GDM1 (cell line): Measurements from ENCODE around the gene OR10R2.
"Not testable (repeated sequence)": the region's sequence is repeated elsewhere in the genome, so short reads cannot be mapped to it uniquely, and the experiment has no call there.

Experiments used
- DNase-seq: peaks from one replicate; lab custom pipeline; 2025; lab: John Stamatoyannopoulos, UW

Gene OR10R2, protein sequence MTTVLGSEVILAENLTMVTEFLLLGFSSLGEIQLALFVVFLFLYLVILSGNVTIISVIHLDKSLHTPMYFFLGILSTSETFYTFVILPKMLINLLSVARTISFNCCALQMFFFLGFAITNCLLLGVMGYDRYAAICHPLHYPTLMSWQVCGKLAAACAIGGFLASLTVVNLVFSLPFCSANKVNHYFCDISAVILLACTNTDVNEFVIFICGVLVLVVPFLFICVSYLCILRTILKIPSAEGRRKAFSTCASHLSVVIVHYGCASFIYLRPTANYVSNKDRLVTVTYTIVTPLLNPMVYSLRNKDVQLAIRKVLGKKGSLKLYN

DNA sequence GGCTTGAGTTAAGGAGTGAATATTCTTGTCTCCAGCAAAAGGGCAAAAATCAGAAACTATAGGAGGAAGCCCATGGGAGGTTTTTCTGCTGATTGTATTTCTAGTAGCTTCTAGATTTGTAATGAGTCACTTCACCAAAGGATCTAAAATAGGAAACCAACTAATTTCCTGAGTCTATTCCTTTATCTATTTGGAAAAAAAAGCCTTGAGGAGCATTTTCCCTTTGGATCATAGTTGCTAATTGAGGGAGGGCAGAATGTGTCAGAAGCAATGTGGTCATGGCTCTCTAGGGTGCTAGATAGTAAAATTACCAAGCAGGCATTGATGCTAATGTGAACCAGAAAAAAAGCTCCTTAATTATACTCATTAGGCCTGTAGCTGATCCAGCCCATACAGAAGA, at the start of gene OR10R2:
Gene OR10R2 (plus strand): TSS at position 301 of the 400 bp plus-strand sequence. CDS start 106 bp downstream, outside the sequence.
- DNase-seq, result no peak

DNA sequence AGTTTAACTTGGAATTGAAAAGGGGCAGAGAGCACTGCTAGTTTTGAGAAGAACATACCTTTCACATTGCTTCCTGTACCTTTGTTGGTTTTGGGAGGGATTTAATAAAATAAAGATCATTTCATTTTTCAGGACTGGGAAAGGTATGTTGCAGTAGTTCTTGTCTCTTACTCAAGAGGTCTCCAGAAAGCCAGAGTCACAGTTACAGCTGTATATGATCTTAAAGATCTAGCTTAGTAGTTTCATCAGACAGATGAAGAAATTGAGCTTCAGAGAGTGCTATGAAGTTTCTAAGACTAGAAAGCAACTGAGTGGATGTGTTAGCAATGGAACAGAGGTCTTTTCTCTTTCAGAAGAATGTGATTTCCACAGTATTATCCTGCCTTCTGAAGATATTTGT, 47.0 kb upstream of the OR10R2 start:
- no peak for DNase-seq

DNA sequence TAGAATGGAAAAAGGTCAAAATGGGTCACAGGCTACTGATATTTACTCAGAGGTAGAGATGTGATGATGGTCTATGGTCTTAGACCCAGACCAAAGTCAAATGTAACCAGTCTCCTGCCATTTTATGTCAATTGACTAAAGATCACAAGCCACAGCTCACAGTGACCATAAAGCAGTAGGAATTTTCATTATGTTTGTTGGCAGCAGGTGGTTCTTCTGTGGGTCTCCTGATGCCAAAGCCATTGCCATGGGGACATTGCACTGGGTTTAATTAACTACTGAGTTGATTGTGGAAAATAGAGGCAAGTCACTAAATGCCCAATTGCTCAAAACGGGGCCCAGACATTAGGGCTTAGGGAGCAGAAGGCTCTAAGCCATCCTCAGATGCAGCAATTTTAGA, 45.9 kb upstream of the OR10R2 start, which contains the start of gene OR10K2:
Gene OR10K2 (minus strand): TSS at position 101 of the 400 bp plus-strand sequence. CDS start 5,371 bp downstream, outside the sequence.
- no peak for DNase-seq

DNA sequence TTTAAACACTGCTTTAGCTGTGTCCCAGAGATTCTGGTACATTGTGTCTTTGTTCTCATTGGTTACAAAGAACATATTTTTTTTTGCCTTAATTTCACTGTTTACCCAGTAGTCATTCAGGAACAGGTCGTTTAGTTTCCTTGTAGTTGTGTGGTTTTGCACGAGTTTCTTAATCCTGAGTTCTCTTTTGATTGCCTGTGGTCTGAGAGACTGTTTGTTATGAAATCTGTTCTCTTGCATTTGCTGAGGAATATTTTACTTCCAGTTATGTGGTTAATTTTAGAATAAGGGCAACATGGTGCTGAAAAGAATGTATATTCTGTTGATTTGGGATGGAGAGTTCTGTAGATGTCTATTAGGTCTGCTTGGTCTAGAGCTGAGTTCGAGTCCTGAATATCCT, 41.9 kb upstream of the OR10R2 start:
- not testable (repeated sequence) for DNase-seq

DNA sequence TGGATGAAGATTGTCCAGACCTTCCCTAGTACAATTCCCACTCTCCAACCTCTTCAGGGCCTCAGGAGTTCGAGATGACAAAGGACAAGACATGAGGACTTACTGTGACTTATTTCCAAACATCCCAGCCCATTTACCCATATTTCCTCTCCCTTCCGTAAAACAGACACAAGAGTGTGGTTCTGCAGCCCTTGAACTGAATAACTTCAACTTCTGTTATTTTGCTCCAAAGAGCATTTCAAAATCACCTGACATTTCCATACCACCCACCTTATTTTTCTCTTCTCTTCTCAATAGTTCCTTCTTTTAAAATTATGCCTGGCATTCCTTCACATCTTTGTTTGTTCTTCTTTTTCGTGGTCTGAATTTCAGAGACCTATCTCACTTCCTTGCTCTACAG, 37.3 kb upstream of the OR10R2 start:
- DNase-seq, result no peak

DNA sequence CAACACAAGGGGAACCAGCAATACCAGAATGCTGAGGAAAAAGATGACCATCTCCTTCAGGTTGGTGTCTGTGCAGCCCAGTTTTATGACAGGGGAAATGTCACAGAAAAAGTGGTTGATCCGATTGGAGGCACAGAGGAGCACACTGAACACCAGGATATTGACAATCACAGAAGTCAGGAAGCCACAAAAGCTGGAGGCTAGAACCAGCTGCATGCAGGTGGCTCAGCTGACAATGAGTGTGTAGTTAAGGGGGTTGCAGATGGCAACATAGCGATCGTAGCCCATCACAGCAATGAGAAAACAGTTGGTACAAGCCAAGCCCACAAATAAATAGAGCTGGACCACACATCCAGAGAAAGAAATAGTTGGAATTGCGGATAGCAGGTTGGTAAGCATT, 26.6 kb upstream of the OR10R2 start:
- DNase-seq, result no peak

DNA sequence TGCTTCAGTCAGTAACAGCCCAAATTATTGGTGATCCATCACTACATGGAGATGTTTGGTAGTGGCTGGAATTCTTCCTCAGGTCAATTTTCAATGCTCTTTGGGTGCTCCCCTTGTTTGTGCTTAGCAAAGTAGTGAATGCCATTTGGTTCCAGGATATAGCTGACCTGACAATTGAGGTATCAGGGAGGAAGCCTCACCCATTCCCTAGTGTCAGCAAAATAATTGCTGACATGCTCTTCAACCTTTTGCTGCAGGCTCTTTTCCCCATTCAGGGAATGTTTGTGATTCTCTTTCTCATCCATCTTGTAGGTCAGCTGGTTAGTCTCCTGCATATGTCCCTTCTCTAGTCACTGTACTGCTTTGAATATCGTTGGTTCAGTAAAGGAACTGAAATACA, 17.5 kb upstream of the OR10R2 start:
- no peak for DNase-seq

DNA sequence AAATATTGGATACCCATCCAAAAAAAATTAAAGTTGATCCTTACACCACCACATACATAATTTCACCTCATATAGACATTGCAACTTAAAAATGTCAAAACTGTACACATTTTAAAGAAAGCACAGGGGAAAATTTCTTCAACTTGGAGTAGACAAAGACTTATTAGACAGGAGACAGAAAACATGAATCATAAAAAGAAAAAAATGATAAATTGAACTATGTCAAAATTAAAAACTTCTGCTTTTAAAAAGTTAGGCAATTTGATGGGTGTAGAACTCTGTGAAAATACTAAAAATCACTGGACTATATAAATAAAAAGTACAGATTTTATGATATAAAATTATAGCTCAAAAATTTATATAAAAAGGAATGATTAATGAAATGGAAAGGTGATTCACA, 14.8 kb upstream of the OR10R2 start:
- no peak for DNase-seq

DNA sequence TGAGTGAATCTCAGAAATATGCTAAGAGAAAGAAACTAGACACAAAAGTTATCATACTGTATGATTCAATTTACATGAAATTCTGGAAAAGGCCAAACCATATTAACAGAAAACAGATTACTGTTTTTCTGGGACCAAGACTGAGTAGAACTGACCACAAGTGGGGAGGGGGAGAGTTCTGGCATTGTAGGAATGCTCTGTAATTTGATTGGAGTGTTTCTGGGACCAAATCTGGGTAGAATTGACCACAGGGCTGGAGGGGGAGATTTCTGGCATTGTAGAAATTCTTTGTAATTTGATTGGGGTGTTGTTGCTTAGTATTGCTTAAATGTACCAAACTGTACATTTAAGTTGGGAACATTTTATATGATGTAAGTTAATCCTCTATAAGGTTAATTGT, 13.8 kb upstream of the OR10R2 start:
- DNase-seq, result no peak

DNA sequence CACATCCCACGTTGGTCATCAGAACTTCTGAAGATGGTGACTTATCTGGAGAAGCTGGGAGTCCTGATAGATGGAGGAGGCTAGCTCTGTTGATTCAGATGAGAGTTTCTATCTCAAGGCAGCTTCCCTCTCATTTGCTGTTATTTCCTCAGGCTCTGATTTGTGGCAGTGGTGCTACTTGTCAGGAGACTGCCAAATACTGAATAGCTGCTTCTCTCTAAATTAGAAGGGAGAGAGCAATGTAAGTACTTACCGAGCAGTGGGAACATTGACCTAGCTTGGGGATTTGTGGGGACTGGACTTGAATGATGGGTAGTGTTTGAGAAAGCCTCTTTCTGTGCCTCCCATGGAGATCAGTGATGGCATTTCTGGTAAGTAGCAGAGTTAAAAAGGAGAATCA, 10.5 kb upstream of the OR10R2 start, which contains the start of gene OR10K1:
Gene OR10K1 (plus strand): TSS at position 301 of the 400 bp plus-strand sequence. CDS start 3,728 bp downstream, outside the sequence.
- no peak for DNase-seq

DNA sequence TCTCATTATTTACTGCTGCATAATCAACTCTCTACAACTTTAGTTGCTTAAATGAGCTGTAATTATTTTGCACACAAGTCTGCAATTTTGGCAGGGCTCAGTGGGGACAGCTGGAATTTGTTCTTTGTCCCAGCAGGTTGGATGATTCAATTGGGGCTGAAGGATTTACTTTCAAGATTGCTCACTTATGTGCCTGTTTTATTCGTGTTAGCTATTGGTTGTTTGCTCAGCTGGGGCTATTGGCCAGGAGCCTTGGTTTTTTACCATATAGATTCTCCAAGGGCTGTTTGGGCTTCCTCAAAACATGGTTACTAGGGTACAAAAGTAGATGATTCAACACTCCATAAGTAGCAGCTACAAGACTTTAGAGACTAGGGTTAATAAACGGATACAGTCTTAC, 13.4 kb downstream of the OR10R2 start:
- no peak for DNase-seq

DNA sequence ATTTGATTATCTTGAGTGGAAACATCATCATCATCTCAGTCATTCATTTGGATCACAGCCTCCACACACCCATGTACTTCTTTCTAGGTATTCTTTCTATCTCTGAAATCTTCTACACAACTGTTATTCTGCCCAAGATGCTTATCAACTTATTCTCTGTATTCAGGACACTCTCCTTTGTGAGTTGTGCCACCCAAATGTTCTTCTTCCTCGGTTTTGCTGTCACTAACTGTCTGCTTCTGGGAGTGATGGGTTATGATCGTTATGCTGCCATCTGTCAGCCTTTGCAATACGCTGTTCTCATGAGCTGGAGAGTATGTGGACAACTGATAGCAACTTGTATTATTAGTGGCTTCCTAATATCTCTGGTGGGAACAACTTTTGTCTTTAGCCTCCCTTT, 19.3 kb downstream of the OR10R2 start:
- no peak for DNase-seq

DNA sequence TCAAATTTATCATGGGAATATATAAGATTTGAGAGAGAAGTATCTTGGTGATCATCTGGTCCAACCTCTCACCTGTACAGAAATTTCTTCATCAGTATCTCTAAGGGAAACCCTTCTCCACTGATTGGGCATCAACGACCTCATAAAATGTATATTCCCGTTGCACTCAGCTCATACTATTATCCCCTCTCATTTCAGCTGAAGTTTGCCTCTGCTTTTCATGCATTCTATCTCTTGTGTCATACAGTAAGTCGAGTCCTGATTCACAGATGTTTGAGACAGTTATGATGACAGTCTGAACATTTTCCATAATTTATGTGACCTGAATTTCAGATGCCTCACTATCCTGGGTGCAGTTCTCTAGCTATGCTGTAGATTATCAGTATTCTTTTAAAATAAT, 21.0 kb downstream of the OR10R2 start:
- DNase-seq, result no peak

DNA sequence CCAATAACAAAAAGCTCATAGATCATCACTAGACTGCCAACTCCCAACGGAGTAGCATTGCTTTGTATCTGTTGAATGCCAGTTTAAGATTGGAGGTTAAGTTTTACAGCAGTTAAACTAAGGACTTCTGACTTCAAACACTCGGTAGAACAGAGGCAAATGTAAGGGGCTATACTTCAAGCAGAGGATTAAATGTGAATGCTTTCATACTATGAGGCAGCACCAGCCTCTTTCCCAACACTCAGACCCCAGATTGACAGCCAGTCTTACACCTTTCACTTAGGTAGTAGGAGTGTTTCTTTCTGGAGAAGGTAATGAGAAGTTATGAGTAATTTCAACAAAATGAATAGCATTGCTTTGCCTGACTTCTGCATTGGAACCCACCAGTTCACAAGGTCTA, 22.8 kb downstream of the OR10R2 start:
- no peak for DNase-seq

DNA sequence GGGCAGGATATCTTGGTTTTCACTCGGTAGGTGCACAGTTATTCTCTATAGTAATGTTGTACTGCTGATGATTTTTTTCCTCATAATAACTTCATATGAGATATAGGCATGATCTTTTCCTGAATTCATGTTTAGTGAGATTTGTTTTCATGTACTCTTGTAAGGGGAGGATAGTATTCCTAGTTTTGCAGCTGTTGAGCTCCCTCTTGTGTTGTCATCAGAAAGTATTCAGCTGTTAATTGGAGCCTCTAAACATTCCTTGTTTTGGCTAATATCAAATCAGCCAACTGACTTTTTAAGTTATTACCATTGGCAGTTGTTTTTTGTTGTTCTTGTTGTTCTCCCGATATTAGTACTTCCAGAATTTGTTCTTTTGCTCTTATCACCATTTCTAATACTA, 24.4 kb downstream of the OR10R2 start:
- DNase-seq, result peak; percentile 33

DNA sequence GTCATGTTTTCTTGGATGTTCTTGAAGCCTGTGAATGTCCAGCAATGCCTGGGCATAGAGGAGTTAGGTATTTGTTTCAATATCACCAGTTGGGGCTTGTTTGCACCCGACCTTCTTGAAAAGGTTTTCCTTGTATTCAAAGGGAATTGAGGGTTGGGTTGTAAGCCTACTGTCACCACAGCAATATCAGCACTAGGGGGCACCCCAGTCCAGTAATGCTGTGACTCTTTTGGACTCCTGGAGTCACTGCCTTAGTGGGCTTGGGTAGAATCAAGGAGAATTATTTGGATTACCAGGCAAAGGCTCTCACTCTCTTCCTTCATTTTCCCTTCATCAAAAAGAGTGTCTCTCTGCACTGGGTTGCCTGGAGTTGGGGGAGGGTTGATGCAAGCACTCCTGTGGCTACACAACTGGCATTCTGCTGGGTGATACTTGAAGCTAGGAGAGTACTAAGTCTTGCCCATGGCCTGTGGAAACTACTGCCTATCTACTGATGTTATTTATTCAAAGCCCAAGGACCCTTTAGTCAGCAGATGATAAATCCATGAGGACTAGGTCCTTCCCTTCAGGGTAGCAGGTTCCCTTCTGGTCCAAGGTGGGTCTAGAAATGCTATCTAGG, 34.5 kb downstream of the OR10R2 start:
- peak; percentile 51 for DNase-seq

DNA sequence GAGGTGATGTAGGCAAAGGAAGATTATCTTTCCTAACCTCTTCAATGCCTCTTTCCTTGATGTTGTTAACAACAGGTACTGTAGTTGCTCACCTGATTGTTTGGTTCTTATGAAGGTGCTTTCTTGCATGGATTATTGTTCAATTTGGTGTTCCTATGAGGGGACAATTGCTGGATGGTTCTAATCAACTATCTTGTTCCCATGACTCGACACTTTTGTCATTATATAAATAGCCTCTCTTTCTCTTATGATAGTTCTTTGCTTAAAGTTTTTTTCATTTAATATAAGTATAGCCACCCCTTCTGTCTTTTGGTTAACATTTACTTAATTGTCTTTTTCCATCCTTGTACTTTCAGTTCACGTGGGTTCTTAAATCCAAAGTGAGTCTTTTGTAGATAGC, 35.5 kb downstream of the OR10R2 start:
- no peak for DNase-seq

DNA sequence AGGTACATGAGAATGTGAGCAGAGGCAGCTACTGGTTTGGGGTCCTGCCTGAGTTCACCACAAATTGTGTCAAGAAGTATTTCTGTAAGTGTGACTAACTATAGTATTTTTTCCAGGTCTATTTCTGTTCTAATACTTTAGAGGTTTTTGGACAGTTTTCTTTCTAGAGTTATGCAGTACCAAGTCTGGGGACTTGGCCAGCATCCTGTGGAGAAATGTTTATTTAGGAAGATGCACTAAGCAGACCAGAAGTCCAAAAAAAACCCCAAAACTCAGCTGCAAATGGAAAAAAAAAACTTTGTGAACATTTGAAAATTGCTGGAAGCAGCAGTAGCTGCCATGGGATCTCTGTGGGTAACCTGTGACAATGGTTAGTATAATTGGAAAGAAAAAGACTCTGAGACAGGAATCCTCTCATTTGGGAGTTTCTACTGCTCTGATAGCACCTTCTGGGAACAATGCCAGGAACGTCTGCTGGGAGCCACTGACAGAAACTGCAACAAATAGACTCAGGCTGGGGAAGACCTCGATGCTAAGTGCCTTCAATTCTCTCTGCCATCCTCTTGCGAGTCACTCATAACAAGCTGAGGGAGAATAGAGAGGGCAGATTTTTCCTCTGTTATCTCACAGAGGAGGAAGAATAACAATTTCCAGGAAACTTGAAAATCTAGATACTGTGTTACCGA, 37.6 kb downstream of the OR10R2 start:
- DNase-seq, result no peak

DNA sequence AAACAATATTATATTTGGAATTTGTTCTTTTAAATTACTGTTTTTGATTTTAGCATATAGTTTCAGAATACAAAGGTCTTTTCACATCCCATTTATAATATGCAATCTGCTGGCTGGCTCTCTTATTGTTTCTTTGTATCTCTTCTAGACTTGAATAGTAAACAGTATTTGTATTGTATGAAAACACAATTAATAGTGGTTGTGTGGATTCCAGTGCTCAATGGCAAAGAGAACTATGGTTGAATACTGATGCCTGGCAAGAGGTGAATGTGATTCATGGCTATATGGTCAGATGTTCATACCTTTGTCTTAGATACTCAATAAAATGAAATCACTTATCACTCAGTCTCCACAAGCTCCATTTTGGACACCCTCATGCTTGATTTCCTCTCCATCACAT, 44.9 kb downstream of the OR10R2 start:
- DNase-seq, result no peak

DNA sequence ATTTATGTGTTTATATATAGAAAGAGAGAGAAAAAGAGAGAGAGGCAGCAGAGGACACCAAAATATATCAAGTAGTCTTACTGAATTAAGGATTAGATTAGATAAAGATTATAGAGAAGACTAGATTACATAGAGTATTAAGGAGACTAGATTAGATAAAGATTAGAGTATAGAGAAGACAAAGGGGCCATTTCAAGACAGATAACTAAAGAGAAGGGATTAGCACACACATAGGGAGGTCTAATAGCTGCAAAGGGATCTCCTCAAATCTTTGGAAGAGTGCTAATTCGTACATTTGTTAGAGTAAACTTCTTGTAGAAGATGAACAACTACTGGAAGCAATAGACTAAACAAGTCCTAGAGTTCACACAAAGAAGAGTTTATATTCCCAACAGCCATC, 48.0 kb downstream of the OR10R2 start:
- DNase-seq, result no peak

DNA sequence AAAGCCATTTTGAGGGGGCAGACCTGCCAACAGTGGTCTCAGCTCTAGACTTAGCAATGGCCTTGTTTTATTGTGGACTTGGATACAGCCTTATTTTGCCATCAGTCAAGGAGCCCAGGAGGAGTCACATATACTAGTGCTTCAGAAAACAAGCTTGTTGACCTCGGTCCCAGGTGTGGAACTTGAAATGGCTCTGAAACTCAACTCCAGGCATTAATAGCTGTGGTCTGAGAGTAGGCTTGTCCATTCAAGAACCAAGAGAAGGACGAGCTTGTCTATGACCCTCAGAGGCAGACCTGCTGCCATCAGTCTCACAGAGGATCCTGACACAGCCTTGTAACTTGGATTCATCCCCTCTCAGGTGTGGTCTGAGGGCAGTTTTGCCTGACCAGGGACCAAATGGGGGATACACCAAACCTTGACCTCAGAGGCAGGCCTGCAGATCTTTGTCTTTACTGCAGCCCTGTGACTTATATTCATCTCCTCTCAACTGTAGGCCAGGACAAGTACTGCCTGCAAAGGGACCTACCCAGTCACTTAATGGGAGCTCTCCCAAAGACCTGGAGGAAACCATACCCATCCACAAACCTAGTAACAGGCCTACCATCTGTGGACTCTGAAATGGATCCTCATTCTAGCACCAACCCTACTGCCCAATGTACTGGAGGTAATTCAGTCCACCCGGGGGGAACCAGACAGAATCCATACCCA, 49.1 kb downstream of the OR10R2 start:
- DNase-seq, result no peak

DNA sequence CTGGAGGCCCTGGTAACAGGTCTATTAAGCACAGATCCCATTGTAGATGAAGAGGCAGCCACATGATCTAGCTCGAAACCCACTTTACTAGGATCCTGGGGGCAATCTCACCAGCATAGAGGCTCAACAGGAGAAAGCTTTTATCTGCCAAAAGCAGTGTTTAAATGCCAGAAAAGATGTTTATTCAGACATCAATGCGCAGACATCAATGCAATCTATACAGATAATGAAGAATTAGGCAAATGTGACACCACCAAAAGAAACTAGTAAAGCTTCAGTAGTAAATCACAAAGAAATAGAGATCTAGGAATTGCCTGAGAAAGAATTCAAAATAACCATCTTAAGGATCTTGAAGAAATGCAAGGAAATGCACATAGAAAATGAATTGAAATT, 49.6 kb downstream of the OR10R2 start:
- no peak for DNase-seq
